ENCODE data around the gene UCK2. TPM values are rescaled to one million over a fixed set of nuclear protein-coding genes. Genes with fewer than 3 reads are reported as not detected.

Gene UCK2
- total and polyA plus RNA-seq, 2 donors (not counting 1 experiment from before 2014, with no cell fraction given) = 8.9 to 11.5 TPM

GRCh38 chr1:165828103-165828668, 772 bp downstream of the UCK2 start:
- no peak for DNase-seq
- Histone ChIP-seq H3K4me1 (ENCODE audit: control insufficient read depth in 2 of 2, insufficient read depth in 2 of 2, low read length in 2 of 2) (peaks cover 17 to 19% of the 10 kb centered on the region in 2 donors), H2AFZ (ENCODE audit: insufficient read depth, low read depth, low read length, poor library complexity, severe bottlenecking) (peak overlapping the region; percentile 94), H3K9ac (ENCODE audit: low read length) (peak overlapping the region; percentile 84), H3K4me2 (replicated peaks; ENCODE audit: low read depth, low read length, poor library complexity, severe bottlenecking) (peak overlapping the region; percentile 86), H3K79me2 (ENCODE audit: control insufficient read depth, insufficient read depth, low read length) (peaks cover 28% of the 10 kb centered on the region), H3K27me3 (replicated peaks in 1 of 4; ENCODE audit: control extremely low read depth in 1 of 4, control insufficient read depth in 3 of 4, insufficient read depth in 4 of 4, low read length in 3 of 4) (no peaks in the 10 kb centered on the region), H3K27ac (ENCODE audit: low read length in 2 of 2) (peak overlapping the region in 1 of 2 donors; percentile 75), H3K36me3 (replicated peaks in 1 of 2; ENCODE audit: control extremely low read depth in 1 of 2, control insufficient read depth in 1 of 2, extremely low read depth in 1 of 2, insufficient read depth in 2 of 2, low read length in 1 of 2) (no peaks in the 10 kb centered on the region), H3K4me3 (ENCODE audit: control extremely low read depth in 1 of 5, extremely low read depth in 1 of 5, insufficient read depth in 1 of 5, low read depth in 2 of 5, low read length in 4 of 5) (peak overlapping the region; percentile 57 to 88 (median 83)), H4K20me1 (ENCODE audit: control insufficient read depth, insufficient read depth, low read length, poor library complexity, severe bottlenecking) (no peaks in the 10 kb centered on the region), H3K9me3 (ENCODE audit: control extremely low read depth in 1 of 3, control insufficient read depth in 2 of 3, insufficient read depth in 1 of 3, low read length in 2 of 3) (no peaks in the 10 kb centered on the region)
- CTCF ChIA-PET = interaction anchor here (0.7 to 1.7 kb wide), 3 partner anchors 59 to 86 kb away, joined by 3 to 8 read pairs (median 5); partner anchors contain the start of gene TMCO1
- Mint-ChIP-seq H3K9me3 (ENCODE audit: insufficient read depth) (no peaks in the 10 kb centered on the region), H3K4me3 (peak overlapping the region; percentile 93), H3K27me3 (no peaks in the 10 kb centered on the region), H3K27ac (peak overlapping the region; percentile 85), H3K4me1 (peaks cover 22% of the 10 kb centered on the region)
- intact Hi-C loops (cut with micrococcal nuclease) = loop anchor here (1.0 to 10.0 kb wide), 6 partner anchors 49 to 664 kb away; partner anchors contain the start of genes ALDH9A1 and MGST3
- 0% methylated on average over 42 of the region's 49 CpGs for WGBS (ENCODE audit: insufficient coverage)
- no peak for TF ChIP-seq EZH2 (IDR thresholded peaks at IDR 0.05; ENCODE audit: borderline replicate concordance, insufficient read depth, low read depth, low read length, poor library complexity, severe bottlenecking)
- TF ChIP-seq CTCF (IDR thresholded peaks at IDR 0.05) = peak; percentile 28
- ATAC-seq (ENCODE audit: low read depth) = peak; percentile 46
- POLR2A ChIA-PET = interaction anchor here (1.8 kb wide), 1 partner anchor 59 kb away, joined by 4 read pairs; the partner anchor contains the start of gene TMCO1

Data from B cell (primary cell).